ENCODE results near the gene POLE.
A peak's percentile ranks its signal among the peaks of the same experiment; 100 is the strongest.

POLE gene

DNA sequence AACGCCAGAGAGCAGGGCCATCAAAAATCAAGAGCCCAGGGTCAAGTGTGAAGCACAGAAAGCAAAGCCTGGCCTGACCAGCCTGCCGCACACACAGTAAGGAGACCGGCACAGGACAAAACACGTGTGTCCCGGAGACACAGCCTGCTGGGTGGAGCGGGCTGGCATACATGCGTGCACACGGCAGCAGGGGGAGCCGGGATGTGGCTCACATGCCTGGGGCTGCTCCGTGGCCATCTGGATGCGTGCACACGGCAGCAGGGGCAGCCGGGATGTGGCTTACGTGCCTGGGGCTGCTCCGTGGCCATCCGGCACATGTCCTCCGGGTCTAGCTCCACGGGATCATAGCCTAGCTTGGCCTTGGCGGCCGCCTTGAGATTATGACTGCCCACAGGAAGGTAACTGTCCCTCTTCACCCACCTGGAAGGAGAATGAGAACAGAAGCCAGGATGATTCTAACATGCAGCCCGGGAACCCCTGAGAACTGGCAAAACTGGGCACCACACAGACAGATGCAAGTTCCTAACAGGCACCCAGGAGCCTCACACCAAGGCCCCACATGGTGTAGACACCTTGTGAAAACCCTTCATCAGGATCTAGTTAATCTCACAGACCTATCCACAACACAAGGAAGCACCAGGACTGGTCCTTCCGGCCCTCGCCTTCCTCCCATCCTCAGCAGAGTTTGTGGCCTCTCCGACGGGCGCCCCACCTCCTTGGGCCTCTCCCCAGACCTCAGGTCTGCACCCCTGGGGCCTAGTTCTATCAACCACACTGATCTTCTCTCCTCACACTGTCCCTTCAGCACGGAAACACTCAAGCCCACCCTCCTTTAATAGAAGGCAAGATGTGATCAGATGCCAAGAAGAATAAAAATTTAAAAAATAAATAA is 13.6 kb downstream of the POLE start:
- no peak for DNase-seq

DNA sequence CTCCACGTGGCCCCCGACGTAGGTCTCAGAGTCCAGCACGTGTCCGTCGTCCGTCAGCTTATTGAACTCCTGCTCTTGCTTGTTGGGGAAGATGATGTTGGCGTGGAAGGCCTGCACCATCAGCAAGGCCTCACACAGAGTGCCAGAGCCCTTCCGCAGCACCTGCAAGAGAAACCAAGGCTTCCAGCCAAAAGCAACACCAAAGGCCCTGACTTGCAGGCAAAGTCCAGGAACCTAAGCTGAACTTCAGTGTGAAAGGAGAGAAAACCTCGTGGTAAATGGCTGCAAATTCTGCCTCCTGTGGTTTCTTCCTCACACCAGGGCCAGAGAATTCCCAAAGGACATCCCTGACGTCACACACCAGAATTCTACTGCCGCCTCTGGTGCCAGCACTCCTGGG is 14.5 kb downstream of the POLE start:
- no peak for DNase-seq

DNA sequence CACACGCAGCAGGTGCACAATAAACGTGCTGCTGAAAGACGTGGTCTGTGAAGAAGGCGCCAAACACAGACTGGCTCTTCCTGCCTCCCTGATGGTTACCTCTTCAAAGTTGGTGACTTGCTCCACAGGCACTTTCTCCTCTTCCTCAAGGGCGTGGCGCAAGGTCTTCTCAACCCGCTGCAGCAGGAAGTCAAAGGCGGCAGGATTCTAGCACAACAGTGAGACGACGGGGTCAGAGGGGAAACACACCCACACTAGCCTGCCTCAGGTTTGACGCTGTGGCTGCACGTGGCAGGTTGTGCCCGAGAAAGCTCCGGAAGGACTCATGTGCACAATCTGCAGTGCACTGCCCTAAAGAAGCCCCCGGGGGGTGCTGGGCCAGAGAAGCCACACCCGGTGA is 15.0 kb downstream of the POLE start:
- DNase-seq = no peak

DNA sequence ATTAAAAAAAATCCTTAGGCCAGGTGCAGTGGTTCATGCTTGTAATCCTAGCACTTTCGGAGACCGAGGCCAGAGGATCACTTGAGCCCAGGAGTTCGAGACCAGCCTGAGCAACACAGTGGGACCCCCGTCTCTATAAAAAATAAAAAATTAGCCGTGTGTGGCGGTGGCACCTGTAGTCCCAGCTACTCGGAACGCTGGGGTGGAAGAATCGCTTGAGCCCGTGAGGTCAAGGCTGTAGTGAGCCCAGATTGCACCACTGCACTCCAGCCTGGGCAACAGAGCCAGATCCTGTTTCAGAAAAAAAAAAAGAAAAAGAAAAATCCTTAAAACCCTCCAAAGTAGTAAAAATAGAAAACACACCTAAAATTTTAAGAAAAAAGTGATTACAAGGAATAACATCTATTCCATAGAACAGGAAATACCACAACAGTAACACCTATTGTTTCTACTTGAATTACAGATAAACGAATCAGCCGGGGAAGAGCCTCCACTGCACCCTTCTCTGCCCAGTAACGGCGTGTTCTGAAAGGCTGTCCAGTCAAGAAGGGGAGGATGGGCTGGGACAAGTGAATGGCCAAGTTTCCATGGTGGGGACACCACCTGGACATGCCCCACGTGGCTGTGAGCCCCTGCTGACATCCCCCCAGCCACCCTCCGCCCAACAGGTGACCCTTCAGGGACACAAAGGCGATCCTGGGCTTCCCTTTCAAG is 17.8 kb downstream of the POLE start:
- DNase-seq = no peak

DNA sequence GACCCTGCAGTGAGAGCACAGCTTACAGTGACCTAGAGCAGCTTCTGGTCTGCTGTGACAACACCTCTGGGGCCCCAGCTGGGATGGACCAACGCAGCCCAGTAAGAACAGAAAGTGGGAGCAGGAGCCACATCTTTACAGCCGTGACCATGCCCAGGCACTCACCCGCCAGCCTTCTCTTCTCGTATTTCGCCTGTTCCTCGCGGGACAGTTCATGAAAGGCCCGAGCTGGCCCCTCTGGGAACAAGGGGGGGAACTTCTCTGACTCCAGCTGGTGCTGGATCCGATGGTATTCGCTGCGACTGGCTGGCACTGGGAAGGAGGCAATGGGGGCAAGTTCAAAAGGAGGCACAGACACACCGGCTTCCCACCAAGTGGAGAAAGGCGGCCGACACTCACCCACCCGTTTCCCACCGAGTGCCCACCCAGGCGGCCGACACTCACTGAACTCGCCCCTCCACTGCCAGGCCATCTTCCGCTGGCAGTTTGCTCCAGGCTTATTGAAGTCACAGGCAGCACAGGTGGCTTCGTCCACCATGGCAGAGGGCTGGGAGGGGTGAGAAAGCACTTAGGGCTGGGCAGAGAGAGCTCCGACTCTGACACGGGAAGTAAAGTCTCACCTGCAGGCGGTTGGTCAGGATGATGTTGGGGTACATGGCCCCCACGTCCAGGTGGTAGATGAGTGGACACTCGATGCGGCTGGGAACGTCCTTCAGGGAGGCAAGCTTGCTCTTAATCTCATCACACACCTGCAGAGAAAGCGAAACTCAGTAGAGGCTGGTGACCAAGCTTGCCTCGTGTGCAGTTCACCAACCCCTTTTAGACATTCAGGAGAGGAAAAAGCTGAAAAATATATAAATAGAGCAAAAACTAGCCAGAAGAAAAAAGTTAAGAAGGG is 18.7 kb downstream of the POLE start:
- DNase-seq = no peak

DNA sequence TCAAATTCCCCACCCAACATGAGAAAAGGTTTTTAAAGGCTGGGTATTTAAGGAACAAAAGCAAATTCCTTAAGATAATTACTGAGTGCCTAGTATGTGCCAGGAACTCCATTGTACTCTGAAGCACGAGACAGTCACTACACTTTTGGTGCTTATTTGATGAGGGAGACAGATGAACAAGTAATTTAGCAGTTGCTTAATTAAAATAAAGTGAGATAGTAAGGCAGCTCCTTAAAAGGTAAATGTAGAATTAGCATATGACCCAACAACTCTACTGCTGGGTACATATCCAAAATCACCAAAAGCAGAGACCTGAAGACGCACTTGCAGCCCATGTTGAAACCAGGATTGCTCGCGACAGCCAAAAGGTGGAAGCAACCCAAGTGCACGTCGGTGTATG is 21.3 kb downstream of the POLE start:
- no peak for DNase-seq

DNA sequence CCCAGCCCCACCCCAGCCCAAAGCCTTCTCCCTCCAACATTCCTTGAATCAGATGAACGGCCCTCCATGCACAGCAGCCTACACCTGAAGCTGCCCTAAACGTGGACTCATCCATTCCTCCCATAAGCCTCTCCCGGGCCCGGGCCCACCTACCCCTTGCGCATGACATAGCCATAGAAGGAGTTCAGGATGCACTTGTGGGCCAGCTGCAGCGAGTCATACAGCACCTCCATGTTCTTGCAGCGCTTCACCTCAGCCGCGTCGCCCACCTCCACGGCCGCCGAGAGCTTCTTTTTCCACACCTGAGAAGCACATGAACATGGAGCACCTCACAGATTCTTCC is 22.0 kb downstream of the POLE start:
- DNase-seq = no peak

DNA sequence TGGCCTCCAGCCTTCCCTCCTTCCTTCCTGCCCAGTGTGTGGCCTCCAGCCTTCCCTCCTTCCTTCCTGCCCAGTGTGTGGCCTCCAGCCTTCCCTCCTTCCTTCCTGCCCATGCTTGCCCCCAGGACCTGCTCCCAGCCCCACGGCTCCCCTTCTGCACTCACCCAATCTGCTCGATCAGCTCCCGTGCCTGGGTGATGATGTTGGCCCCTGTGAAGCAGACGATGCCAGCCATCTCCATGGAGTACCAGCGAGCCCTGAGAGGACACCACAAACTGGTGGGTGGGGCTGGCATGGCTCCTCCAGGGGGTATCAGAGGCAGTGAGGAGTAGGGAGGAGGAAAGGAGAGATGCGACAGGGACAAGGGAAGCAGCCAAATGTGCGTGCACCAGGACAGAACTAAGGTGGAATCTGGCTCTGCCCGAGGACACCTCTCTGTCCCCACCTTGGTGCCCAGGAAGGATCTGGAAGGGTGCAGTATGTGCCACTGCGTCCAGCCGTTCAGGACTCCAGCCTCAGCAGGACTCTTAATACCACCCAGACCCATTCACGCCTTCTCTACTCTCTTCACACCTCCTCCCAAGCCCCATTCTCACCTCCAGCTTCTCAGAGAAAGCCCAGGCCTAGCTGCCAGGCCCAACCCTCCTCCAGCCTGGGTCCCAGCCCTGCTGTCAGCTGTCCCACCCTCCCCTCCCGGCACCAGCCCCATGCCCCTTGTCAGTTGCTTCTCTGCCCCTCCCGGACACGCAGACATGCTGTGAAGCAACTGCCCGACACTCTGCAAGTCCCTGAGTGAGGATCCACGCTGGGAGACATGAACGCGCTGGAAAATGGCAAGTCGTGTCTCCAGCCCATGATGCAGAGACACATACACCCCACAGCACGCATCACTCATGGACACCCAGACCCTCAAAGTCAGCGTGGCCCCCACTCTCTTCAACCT is 22.7 kb downstream of the POLE start:
- no peak for DNase-seq

DNA sequence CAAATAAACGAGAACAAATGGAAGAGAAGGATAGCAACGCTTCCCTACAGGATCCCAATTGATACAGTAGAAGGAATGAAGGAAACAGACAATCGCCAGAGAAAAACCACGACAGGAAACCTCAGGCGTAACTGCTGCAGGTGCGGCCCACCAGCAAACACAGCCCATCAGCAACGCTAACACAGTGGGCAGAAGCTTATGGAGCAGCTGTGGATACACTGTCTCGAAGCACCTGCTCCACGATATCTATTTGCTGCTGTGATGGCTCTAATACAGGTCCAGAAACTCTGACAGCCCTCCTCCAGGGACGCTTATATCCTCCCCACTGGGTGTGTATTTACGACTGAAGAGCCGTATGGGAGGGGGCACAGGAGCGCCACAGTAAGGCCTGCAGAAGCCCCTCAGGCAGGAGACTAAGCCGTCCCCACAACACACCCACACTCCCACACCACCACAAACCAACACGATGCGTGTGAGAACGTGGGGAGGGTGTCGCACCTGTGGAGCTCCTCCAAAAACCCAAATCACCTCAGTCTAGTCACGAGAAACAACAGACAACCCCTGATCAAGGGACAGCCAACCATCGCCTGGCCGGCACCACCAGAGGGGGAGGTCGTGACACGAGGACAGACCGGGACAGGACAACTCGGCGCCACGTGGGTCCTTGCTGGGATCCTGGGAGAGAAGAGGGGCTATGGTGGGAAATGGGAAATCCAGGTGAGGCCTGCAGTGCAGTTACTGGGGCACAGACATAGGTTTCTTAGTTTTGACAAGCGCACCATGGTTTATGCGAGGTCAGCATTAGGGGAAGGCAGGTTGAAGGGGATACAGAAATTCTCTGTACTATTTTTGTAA is 24.0 kb downstream of the POLE start:
- no peak for DNase-seq

DNA sequence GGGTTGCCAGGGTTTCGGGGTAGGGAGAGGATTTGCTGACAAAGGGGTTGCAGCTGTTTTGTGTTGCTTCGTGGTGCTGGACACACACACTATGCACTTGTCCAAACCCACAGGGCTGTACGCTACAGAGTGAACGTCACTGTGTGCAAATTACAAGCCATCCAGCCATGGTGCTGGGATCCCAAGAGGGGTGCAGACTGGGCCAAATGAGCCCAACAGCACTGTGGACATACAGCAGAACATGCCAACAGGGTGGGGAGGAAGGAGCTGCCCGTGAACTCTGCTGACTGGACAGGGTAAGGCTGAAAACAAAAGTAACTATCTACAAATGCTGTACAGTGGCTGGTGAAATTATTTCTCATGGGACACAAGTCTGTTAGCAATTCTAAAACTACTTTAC is 25.2 kb downstream of the POLE start:
- DNase-seq = no peak

DNA sequence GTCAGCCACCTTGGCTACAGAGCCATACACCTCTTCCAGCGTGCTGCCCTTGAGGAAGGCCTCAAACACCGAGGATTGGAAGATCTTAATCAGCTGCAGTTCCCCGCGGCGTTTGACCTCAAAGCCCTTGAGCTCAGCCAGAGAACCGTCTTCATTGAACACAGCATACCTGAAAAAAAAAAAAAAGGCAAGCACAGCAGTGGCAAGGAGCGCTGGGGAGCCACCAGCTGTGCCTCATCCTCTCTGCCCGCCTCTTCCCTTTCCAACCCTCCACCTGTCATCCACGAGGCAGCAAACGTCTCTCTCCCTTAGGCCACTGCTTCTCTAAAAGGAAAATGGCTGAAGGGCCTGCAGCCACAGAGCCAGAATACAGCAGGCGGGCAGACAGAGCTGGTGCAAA is 26.1 kb downstream of the POLE start:
- no peak for DNase-seq

DNA sequence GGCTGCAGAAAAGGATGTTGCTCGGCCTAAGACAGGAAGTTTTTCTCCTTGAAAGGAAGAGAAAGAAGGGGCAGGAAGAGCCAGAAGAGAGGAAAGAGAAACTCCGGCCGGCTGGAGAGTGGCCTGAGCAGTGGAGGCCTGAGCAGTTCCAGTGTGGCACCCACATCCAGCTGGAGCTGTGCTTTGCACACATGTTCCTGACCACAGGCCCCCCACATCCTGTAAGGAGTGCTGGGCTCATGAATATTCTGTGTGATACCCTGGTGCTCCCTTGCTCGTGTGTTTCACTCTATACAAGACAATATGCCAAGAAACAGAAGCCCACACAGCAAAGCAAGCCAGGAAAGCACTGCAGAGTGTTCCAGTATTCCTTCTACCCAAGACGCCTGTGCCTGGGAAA is 27.1 kb downstream of the POLE start:
- DNase-seq = no peak

DNA sequence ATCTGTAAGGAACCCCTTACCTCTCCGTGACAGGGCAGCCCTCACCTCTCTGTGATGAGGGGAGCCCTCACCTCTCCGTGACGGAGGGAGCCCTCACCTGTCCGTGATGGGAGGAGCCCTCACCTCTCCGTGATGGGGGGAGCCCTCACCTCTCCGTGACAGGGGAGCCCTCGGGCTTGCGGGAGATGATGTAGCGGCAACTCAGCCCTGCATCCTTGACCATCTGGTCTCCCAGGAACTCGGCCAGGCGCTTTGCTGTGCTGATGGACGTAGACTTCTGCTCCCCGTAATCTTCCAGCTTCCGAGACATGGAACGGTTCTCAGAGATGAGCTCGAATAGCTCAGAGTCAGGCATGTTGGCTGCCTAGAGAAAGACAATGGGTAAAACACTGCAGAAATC is 28.0 kb downstream of the POLE start:
- peak in 1 of 14 donors; percentile 72 for DNase-seq

DNA sequence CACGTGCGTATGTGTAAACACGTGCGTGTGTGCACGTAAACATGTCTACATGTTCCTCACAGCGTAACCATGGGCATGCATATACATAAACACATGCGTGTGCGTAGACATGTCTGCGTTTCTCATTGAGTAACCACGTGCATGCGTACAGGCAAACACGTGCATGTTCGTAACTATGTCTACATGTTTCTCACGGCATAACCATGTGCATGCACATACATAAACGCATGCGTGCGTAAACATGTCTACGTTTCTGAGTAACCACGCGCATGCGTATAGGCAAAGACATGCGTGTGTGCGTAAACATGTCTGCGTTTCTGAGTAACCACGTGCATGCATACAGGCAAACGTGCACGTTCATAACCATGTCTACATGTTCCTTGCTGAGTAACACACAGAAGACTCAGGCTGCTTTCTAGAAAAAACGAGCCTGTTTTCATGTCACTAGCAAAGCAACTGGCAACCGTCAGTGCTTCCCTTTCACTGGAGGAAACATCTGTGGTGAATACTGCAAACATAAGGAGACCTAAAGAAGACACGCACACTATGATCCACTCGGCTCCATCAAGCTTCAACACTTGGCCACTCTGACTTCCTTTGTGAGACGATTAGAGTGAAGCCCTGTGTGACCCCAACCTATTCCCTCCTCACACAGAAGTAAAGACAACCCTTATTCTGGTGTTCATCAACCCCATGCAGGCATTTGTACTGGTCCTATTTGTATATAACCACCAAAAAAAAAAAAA is 28.8 kb downstream of the POLE start:
- no peak for DNase-seq

DNA sequence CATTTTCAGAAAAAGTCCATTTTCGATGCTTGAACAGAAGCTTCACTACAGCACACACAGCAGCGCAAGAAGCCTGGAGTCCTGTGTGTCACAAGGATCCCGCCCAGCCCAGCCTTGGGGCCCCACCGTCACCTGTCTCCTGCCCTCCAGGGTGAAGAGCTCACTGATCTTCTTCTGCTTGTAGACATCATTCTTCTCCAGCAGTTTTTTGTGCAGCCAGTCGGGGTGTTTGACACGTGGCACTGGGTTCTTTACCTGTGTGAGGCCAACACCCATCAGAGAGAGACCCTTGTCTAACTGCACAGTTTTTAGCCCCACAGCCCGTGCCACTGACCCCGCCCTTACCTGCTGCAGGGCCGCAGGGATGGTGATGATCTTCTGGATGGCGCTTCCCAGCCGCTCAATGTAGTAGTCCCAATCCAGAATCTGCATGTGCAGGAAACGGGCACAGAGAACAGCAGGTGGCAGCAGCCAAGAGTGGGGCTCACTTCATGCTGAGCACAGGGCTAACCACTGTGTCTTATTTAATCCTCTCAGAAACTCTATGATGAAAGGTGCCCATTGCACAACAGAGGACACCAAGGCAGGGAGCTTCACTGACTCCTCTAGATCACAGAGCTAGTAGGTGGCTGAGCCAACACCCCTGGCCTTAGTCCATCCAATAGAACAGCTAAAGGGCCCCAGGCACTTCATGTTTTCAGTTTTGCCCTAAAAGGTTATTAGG is 30.0 kb downstream of the POLE start:
- DNase-seq = no peak

DNA sequence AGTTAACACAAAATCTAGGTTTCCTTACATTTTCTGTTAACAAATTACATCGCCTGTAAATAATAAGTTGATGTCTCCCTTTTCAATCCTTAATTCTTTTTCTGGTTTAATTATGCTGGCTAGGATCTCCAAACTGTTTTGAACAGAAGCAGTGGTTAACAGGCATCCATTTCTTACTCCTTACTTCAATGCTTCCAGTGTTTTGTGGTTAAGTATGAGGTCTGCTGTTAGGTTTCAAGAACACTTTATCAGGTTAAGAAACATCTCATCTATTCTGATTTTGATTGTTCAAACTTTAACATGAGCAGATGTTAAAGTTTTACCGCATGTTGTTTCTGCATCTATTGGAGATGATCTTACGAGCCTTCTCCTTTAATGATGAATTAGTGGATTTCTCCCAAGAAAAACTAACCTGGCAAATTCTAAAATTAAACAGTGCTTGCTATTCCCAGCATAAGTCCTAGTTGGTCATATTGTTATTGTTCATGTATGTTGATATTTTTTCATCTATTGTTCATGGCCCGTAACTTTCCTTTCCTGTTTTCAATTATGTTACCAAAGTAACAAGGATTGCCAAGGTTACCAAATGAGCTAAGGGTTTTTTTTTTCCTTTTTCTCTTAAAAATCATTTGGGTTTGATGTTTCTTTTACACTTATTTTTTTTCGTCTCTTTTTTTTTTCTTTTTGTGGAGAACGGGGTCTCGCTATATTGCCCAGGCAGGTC is 33.4 kb downstream of the POLE start:
- DNase-seq = no peak

DNA sequence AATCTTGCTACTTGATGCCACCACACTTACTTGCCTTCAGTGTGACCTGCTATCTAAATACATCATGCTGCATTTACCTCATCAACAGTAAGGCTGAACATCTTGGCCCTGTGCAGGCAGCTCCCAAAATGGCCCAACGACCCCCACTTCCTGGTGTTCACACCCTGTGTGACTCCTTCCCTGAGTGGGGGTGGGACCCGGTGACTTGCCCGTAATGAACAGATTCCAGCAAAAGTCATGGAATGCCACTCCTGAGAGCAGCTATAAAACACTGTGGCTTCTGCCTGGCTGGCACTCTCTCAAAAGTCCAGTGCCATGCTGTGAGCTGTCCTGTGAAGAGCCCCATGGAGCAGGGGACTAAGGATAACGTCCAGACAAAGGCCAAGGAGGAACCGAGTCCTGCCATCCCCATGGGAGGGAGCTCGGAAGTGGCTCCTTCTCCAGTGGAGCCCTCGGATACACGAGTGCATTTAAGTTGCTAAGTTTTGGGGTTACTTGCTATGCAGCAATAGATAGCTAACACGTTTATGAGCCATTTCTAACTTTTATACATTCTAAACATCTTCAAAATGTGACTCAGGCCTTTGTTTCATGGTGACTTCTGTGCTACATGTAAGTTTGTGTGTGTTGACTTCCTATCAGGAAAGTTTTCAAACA is 35.6 kb downstream of the POLE start:
- no peak for DNase-seq

DNA sequence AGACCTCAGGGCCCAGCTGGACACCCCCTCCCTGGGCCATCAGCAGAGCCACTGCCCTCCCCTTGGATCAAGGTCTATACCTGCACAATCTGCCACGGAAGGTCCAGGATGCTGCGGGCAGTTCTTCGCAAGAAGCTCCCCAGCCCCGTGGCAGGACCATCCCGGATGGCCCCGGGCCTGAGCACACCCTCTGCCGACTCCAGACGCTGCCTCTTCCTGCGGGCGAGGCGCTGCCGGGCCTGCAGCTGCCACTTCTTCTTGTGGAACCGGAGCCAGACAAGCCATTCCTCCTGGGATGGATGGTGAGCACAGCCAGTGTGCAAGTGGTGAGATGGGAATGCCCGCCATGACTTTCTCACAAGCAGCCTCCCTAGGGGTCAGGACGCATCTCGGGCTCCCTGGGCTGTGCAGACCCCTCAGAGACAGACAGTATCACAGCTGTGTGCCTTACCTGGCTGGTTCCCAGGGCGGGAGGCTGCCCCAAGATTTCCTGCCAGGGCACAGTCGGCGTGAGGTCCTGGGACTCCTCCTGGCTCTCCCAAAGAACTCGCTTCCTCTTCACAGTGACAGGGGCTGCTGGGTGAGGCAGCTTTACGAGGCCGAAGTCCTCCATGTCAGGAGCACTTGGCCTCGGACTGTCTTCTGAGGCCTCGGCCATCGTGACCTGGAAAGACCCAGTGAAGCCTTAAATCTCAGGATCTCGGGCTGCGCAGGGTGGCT is 37.8 kb downstream of the POLE start:
- DNase-seq = no peak
